Lower leg skin (tissue), 3 donors: ENCODE measurements around the gene CTRB1.

Experiments
- POLR2A ChIP-seq, 2 donors: fragments of 450-650 bp; IDR thresholded peaks; one replicate each; pipeline ENCODE4 v1.6.1; 2016 to 2017; ENCODE audit warnings: antibody characterized with exemption in 2 of 2, mild to moderate bottlenecking in 1 of 2, moderate library complexity in 1 of 2
- TF ChIP-seq, protein P1 (sequence below), 3 donors: fragments of 450-650 bp; IDR thresholded peaks; one replicate each; pipeline ENCODE4 v1.5.1; 2016; ENCODE audit warnings: antibody characterized with exemption in 3 of 3, mild to moderate bottlenecking in 3 of 3, moderate library complexity in 2 of 3

- TF ChIP-seq, protein P1, sequence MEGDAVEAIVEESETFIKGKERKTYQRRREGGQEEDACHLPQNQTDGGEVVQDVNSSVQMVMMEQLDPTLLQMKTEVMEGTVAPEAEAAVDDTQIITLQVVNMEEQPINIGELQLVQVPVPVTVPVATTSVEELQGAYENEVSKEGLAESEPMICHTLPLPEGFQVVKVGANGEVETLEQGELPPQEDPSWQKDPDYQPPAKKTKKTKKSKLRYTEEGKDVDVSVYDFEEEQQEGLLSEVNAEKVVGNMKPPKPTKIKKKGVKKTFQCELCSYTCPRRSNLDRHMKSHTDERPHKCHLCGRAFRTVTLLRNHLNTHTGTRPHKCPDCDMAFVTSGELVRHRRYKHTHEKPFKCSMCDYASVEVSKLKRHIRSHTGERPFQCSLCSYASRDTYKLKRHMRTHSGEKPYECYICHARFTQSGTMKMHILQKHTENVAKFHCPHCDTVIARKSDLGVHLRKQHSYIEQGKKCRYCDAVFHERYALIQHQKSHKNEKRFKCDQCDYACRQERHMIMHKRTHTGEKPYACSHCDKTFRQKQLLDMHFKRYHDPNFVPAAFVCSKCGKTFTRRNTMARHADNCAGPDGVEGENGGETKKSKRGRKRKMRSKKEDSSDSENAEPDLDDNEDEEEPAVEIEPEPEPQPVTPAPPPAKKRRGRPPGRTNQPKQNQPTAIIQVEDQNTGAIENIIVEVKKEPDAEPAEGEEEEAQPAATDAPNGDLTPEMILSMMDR (IDR thresholded peaks at IDR 0.05), result no peak
- TF ChIP-seq POLR2A (IDR thresholded peaks at IDR 0.05), result no peak
These were observed 18.8 kb downstream of the CTRB1 start for GRCh38 chr16:75237398-75238131.
